ENCODE data around the gene ABTB2.

- TF ChIP-seq POLR2A (IDR thresholded peaks at IDR 0.05; ENCODE audit: low read length) (no peak), GATA1 (IDR thresholded peaks at IDR 0.05; ENCODE audit: low read depth, low read length) (no peak)
Measured at GRCh38 chr11:34219279-34219678, 138.5 kb downstream of the ABTB2 start.
